Measurements from ENCODE around the gene KRT1.
"Not testable (repeated sequence)": the region's sequence is repeated elsewhere in the genome, so short reads cannot be mapped to it uniquely, and the experiment has no call there.

The KRT1 gene

GRCh38 chr12:52680363-52680762 is at the start of gene KRT1:
KRT1 (minus strand) TSS chr12:52680407; CDS start chr12:52680348, 59 bp downstream.
- no peak for DNase-seq

- no peak for DNase-seq
Observed at GRCh38 chr12:52729147-52729546, 48.9 kb upstream of the KRT1 start.

DNA sequence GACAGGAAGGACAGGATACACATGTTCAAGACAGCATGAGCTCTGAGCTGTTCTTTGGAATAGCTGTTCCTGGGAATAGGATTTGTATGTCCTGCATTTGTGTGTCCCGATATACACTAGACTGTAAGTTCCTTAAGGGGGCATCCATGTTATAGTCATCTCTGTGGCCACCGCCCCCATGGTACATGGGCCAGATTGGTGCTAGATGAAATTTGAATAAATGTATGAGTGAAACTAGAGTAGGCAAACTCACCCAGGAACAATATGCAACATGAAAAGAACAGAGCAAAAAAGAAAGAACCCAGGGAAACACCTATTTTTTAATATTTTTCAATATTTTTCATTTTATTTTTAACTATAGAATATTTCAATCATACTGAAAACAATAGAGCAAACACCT is 48.2 kb upstream of the KRT1 start:
- no peak for DNase-seq

DNA sequence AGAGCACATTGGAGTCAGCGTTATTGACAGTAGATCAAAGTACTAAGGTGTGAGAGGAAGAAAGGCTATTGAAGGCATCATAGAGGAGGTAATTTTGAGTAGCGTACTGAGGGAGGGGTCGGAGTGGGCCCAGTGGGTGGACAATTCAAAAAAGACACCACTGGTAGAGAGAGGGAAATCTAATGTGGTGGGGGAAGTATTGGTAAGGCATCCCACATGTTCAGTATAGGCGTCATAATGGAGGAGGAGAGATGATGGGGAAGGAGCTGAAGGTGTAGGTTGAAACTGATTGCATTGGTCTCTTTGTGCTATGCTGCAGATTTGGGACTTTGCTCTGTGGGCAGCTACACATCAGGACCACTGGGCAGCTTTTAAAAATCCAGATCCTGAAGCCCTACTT is 46.8 kb upstream of the KRT1 start:
- no peak for DNase-seq

GRCh38 chr12:52726451-52726850 is 46.2 kb upstream of the KRT1 start:
- no peak for DNase-seq

DNA sequence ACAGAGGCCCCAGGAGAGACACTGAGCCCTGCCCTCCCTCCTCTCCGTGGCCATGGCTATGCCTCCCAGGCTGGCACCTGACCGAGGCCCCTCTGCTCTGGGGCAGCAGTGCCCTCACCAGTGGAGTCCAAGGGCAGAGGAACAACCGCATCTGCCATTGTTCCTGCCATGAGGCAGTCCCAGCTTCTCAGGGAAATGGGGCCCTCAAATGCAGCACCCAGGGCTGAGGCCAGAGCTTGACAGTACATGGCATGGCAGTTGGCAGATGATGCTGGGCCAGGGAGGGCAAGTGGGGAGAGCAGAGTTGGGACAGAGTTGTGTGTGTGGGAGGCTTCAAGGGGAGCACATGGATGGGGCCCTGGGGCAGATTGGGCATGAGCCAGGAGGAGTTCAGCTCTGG is 44.2 kb upstream of the KRT1 start:
- no peak for DNase-seq

DNA sequence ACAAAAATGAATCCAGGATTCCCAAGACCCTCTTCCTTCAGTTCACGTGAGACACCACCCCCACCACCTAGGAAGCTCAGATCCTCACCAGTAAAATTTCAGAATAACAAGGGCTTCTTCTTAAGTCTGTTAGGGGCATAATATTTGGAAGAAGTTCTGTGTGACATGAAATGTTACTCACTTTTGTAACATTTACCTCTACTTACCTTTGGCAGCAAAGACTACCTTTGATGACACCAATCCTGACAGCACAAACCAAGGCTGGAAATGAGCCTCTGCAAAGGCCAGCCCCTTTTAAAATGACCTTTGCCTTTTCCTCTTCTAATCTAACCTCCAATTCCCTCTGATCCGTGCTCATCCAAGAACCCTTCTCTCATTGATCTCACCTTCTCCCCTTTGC is 42.5 kb upstream of the KRT1 start:
- no peak for DNase-seq

- no peak for DNase-seq
Observed at GRCh38 chr12:52721838-52722470, 41.7 kb upstream of the KRT1 start.

GRCh38 chr12:52720365-52720886 is 40.2 kb upstream of the KRT1 start:
- DNase-seq = no peak

DNA sequence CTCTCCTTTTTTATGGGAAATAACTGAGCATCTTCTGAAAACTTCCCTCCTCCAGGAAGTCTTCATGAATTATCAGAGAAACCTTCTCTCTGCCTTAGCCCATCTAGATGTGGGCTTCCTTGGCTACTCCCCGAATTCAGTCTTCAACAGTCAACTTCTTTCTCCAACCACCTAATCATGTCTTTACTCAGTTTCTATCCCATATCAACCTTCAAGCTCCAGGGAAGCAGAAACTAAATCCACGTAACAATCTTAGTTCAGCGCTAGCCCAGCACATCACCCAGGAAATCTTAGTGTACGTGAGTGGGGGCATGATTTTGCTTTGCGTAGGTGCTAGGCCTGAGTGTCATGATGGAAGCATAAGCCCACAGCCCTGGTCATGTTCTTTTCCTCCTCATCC is 35.9 kb upstream of the KRT1 start:
- DNase-seq = no peak

- no peak for DNase-seq
Observed at GRCh38 chr12:52715416-52715815, 35.2 kb upstream of the KRT1 start.

GRCh38 chr12:52714887-52715281 is 34.7 kb upstream of the KRT1 start:
- no peak for DNase-seq

- DNase-seq = no peak
Observed at GRCh38 chr12:52713960-52714886, 34.0 kb upstream of the KRT1 start.

DNA sequence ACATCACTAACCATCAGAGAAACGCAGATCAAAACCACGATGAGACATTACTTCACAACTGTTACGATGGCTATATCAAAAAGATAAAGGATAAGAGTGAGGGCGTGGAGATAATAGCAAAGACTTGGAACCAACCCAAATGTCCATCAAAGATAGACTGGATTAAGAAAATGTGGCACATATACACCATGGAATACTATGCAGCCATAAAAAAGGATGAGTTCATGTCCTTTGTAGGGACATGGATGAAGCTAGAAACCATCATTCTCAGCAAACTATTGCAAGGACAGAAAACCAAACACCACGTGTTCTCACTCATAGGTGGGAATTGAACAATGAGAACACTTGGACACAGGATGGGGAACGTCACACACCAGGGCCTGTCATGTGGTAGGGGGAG is 31.9 kb upstream of the KRT1 start:
- not testable (repeated sequence) for DNase-seq

GRCh38 chr12:52710730-52711129 is 30.5 kb upstream of the KRT1 start:
- DNase-seq = no peak

GRCh38 chr12:52708010-52708409 is 27.8 kb upstream of the KRT1 start:
- DNase-seq = no peak

DNA sequence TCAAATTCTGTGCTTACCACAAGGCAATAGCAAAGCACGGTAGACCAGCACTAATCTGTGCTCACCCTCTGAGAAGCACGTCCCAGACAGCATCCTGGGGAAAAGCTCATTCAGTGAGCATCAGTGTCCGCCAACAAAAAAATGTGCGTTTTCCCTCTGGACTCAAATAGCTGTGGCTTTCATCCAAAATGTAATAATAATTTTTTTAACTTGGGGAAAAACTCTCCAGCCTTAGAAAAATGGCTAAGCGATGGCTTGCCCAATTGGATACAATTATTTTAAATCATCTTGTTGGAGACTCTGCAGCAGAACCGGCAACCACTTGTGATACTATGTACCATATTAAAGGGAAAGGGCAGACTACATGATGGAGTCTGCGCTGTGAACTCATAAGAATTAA is 24.3 kb upstream of the KRT1 start:
- DNase-seq = no peak

DNA sequence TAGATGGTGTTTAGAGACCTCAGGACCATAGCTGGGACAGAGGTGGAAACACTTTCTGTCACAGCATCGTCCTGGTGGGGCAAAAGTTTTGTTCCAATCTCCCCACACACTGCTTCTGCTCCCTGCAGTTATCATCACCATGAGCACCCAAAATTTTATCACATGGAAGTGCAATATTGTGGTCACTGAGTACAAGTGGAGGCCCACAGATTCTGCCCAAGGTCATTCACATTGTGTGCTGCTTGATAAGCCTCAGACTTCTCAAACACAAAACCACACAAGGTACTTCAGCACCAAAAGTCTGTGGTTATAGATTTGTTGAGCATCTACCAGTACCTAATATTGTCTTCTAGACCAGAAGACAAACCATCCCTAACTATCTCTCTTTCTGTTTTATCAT is 23.7 kb upstream of the KRT1 start:
- no peak for DNase-seq

DNA sequence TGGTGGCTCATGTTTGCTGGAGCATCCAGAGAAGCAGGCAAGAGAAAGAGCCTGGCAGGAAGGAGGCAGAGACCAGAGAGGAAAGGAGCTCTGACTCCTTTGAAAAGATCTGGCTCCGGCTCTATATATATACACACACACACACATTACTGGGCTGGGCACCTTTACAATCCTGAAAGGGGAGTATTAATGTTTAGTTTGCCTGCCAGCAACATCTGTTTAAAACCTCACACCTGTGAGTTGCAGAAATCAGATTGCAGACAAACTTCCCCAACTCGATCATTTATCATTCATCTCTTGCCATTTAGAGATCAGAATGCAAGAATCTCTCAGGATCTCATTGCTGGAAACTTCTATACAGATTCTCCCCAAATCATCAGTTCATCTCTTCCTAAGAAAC is 23.2 kb upstream of the KRT1 start, which contains the start of gene KRT77:
TSS of gene KRT77 (minus strand) at position 101 of the 400 bp plus-strand sequence. CDS start at position 11, 90 bp downstream.
- DNase-seq = no peak

- DNase-seq = no peak
Observed at GRCh38 chr12:52702338-52702737, 22.1 kb upstream of the KRT1 start.

GRCh38 chr12:52701281-52701680 is 21.1 kb upstream of the KRT1 start:
- no peak for DNase-seq

DNA sequence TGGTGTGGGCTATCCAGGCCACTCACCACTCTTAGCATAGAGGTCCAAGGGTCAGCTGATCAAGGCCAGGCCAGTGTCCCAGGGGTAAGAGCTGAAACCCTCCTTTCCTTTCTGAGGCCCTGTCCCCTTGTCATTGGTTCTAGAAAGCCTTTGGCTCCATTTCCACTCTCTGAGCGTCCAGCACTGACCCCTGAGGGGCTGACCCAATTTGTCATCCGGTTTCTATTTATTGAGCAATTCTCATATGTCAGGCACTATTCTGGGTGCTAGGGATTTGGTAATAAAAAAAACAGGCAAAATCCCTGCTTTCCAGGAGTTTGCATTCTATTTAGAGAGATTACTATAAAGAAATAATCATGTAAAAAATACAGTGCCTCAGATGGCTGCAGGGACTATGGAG is 19.8 kb upstream of the KRT1 start:
- DNase-seq = no peak

- no peak for DNase-seq
Observed at GRCh38 chr12:52699373-52699772, 19.2 kb upstream of the KRT1 start.

Measured in NCI-H748 treated with DMSO at 0.1 percent for 48 hours (cell line).